22Rv1 (cell line): ENCODE data around the gene SYN1.
"Not testable (repeated sequence)": the region's sequence is repeated elsewhere in the genome, so short reads cannot be mapped to it uniquely, and the experiment has no call there.

ENCODE experiments used
- CTCF ChIP-seq: fragments of 450-650 bp; IDR thresholded peaks from 2 replicates; pipeline ENCODE4 v1.5.1; 2017; ENCODE audit warnings: mild to moderate bottlenecking
- ZFX ChIP-seq: fragments of 450-650 bp; IDR thresholded peaks from 2 replicates; pipeline ENCODE4 v1.6.1; 2017; ENCODE audit warnings: antibody characterized with exemption, borderline replicate concordance

GRCh38 chrX:47603125-47603524 is 16.5 kb downstream of the SYN1 start:
- TF ChIP-seq CTCF, ZFX: not testable (repeated sequence)
